Measurements from ENCODE around the gene CLDN20.

- TF ChIP-seq CTCF (IDR thresholded peaks at IDR 0.05; ENCODE audit: insufficient read depth, low read length, poor library complexity, severe bottlenecking) = no peak
- no peak for TF ChIP-seq EZH2phosphoT487 (conservative IDR thresholded peaks at IDR 0.05; ENCODE audit: low read length)
Observed at GRCh38 chr6:155275808-155276480, 12.1 kb downstream of the CLDN20 start.

Measured in SU-DHL-6 (cell line).